GM06990 (cell line): ENCODE measurements around the gene ADCY3.

Source experiments
- DNase-seq: peaks from one replicate; pipeline ENCODE4 v3.0.0-alpha.2; 2011; ENCODE audit not compliant: insufficient read length; ENCODE audit errors: extremely low read depth
- H3K27me3 ChIP-seq: replicated peaks from 2 replicates; pipeline ENCODE4 v1.6.0; 2011; ENCODE audit warnings: low read length; ENCODE audit not compliant: control insufficient read depth, insufficient read depth
- H3K36me3 ChIP-seq: 2 replicates; pipeline ENCODE4 v1.5.1; 2011; ENCODE audit warnings: low read length; ENCODE audit not compliant: control insufficient read depth, insufficient read depth
- H3K4me3 ChIP-seq: replicated peaks from 2 replicates; pipeline ENCODE4 v1.5.1; 2011; ENCODE audit warnings: low read depth, mild to moderate bottlenecking, control low read depth, low read length
- CTCF ChIP-seq: IDR thresholded peaks from 2 replicates; pipeline ENCODE4 v1.5.1; 2011; ENCODE audit warnings: low read length, control low read depth, mild to moderate bottlenecking, inconsistent platforms; ENCODE audit not compliant: insufficient read depth, poor library complexity, severe bottlenecking

ADCY3 gene

GRCh38 chr2:24881158-24881557, 38.9 kb downstream of the ADCY3 start:
- DNase-seq: no peak
- Histone ChIP-seq H3K4me3 (no peak overlapping the region), H3K27me3 (no peaks in the 10 kb centered on the region), H3K36me3 (peaks cover 1% of the 10 kb centered on the region)
- no peak for TF ChIP-seq CTCF

GRCh38 chr2:24878341-24878740, 41.7 kb downstream of the ADCY3 start:
- H3K27me3 ChIP-seq: no peaks in the 10 kb centered on the region
- peaks cover 4% of the 10 kb centered on the region for H3K36me3 ChIP-seq
- DNase-seq: no peak
- no peak for TF ChIP-seq CTCF
- H3K4me3 ChIP-seq: no peak overlapping the region

GRCh38 chr2:24877646-24878045, 42.4 kb downstream of the ADCY3 start:
- DNase-seq: no peak
- TF ChIP-seq CTCF: no peak
- no peaks in the 10 kb centered on the region for H3K27me3 ChIP-seq
- peaks cover 6% of the 10 kb centered on the region for H3K36me3 ChIP-seq
- no peak overlapping the region for H3K4me3 ChIP-seq

GRCh38 chr2:24877067-24877466, 43.0 kb downstream of the ADCY3 start:
- Histone ChIP-seq H3K27me3 (no peaks in the 10 kb centered on the region), H3K36me3 (peaks cover 5% of the 10 kb centered on the region), H3K4me3 (no peak overlapping the region)
- no peak for DNase-seq
- no peak for TF ChIP-seq CTCF

GRCh38 chr2:24875901-24876300, 44.1 kb downstream of the ADCY3 start:
- no peak for DNase-seq
- Histone ChIP-seq H3K36me3 (peaks cover 4% of the 10 kb centered on the region), H3K4me3 (no peak overlapping the region), H3K27me3 (no peaks in the 10 kb centered on the region)
- TF ChIP-seq CTCF: no peak

GRCh38 chr2:24875272-24875671, 44.8 kb downstream of the ADCY3 start:
- TF ChIP-seq CTCF: no peak
- no peak for DNase-seq
- H3K36me3 ChIP-seq: peaks cover 4% of the 10 kb centered on the region
- no peaks in the 10 kb centered on the region for H3K27me3 ChIP-seq
- no peak overlapping the region for H3K4me3 ChIP-seq
